ENCODE results near the gene ANO1. TPM values are rescaled to one million over a fixed set of nuclear protein-coding genes. Genes with fewer than 3 reads are reported as not detected.

Gene ANO1
- polyA plus RNA-seq, 3 donors = not detected

GRCh38 chr11:70133771-70134335 lies 55.7 kb downstream of the ANO1 start:
- intact Hi-C loops (cut with micrococcal nuclease) = no loop called here
- H2AFZ ChIP-seq (ENCODE audit: insufficient read depth, low read depth, low read length, poor library complexity, severe bottlenecking) = no peak overlapping the region
- TF ChIP-seq CTCF (IDR thresholded peaks at IDR 0.05) = no peak
- H4K20me1 ChIP-seq (ENCODE audit: insufficient read depth, low read length) = no peaks in the 10 kb centered on the region
- no peaks in the 10 kb centered on the region for H3K36me3 ChIP-seq (replicated peaks in 1 of 2; ENCODE audit: control insufficient read depth in 1 of 2, insufficient read depth in 2 of 2, low read length in 2 of 2)
- Mint-ChIP-seq H3K9me3 (no peaks in the 10 kb centered on the region), H3K27ac (no peak overlapping the region), H3K4me1 (no peaks in the 10 kb centered on the region), H3K4me3 (no peak overlapping the region), H3K27me3 (ENCODE audit: low read depth in 3 of 3) (peaks cover 4 to 8% (median 8%) of the 10 kb centered on the region in 3 donors), H3K36me3 (no peaks in the 10 kb centered on the region)
- no peaks in the 10 kb centered on the region for H3K27me3 ChIP-seq (ENCODE audit: control insufficient read depth in 2 of 2, insufficient read depth in 2 of 2, low read length in 2 of 2)
- H3K9me3 ChIP-seq (replicated peaks in 1 of 2; ENCODE audit: control insufficient read depth in 1 of 2, insufficient read depth in 1 of 2, low read length in 2 of 2) = no peaks in the 10 kb centered on the region
- H3K9ac ChIP-seq (ENCODE audit: insufficient read depth, low read length, poor library complexity, severe bottlenecking) = no peak overlapping the region
- no peaks in the 10 kb centered on the region for H3K79me2 ChIP-seq (ENCODE audit: insufficient read depth, low read length)
- no peak for DNase-seq
- H3K4me1 ChIP-seq (ENCODE audit: control insufficient read depth in 1 of 2, insufficient read depth in 2 of 2, low read length in 2 of 2) = no peaks in the 10 kb centered on the region
- 32% methylated on average over 8 of the region's 16 CpGs for WGBS (ENCODE audit: insufficient coverage)
- no peak overlapping the region for H3K4me2 ChIP-seq (replicated peaks; ENCODE audit: extremely low read depth, low read length, poor library complexity, severe bottlenecking)
- no peak overlapping the region for H3K4me3 ChIP-seq (replicated peaks in 1 of 3; ENCODE audit: low read depth in 2 of 3, low read length in 3 of 3)
- no peak overlapping the region for H3K27ac ChIP-seq (ENCODE audit: low read depth in 1 of 2, low read length in 2 of 2)

GRCh38 chr11:70134490-70134889 lies 56.4 kb downstream of the ANO1 start:
- no peak overlapping the region for H3K9ac ChIP-seq (ENCODE audit: insufficient read depth, low read length, poor library complexity, severe bottlenecking)

More at GRCh38 chr11:70134490-70134889, 56.4 kb downstream of the ANO1 start:
- Histone ChIP-seq H3K79me2 (ENCODE audit: insufficient read depth, low read length) (no peaks in the 10 kb centered on the region), H2AFZ (ENCODE audit: insufficient read depth, low read depth, low read length, poor library complexity, severe bottlenecking) (no peak overlapping the region), H3K36me3 (replicated peaks in 1 of 2; ENCODE audit: control insufficient read depth in 1 of 2, insufficient read depth in 2 of 2, low read length in 2 of 2) (no peaks in the 10 kb centered on the region), H4K20me1 (ENCODE audit: insufficient read depth, low read length) (no peaks in the 10 kb centered on the region), H3K4me1 (ENCODE audit: control insufficient read depth in 1 of 2, insufficient read depth in 2 of 2, low read length in 2 of 2) (no peaks in the 10 kb centered on the region), H3K9me3 (replicated peaks in 1 of 2; ENCODE audit: control insufficient read depth in 1 of 2, insufficient read depth in 1 of 2, low read length in 2 of 2) (no peaks in the 10 kb centered on the region), H3K27me3 (ENCODE audit: control insufficient read depth in 2 of 2, insufficient read depth in 2 of 2, low read length in 2 of 2) (no peaks in the 10 kb centered on the region), H3K4me2 (replicated peaks; ENCODE audit: extremely low read depth, low read length, poor library complexity, severe bottlenecking) (no peak overlapping the region), H3K27ac (ENCODE audit: low read depth in 1 of 2, low read length in 2 of 2) (no peak overlapping the region), H3K4me3 (replicated peaks in 1 of 3; ENCODE audit: low read depth in 2 of 3, low read length in 3 of 3) (no peak overlapping the region)
- peaks cover 4 to 14% (median 13%) of the 10 kb centered on the region in 3 donors for H3K27me3 Mint-ChIP-seq (ENCODE audit: low read depth in 3 of 3)
- H3K9me3 Mint-ChIP-seq = no peaks in the 10 kb centered on the region
- no peak overlapping the region for H3K27ac Mint-ChIP-seq
- H3K36me3 Mint-ChIP-seq = no peaks in the 10 kb centered on the region
- no peaks in the 10 kb centered on the region for H3K4me1 Mint-ChIP-seq
- no peak for TF ChIP-seq CTCF (IDR thresholded peaks at IDR 0.05)
- intact Hi-C loops (cut with micrococcal nuclease) = no loop called here
- 81% methylated on average over 14 of the region's 14 CpGs for WGBS (ENCODE audit: insufficient coverage)
- no peak overlapping the region for H3K4me3 Mint-ChIP-seq
- no peak for DNase-seq
